ENCODE measurements around the gene BIRC6. TPM values are rescaled to one million over a fixed set of nuclear protein-coding genes. Genes with fewer than 3 reads are reported as not detected.
A peak's percentile ranks its signal among the peaks of the same experiment; 100 is the strongest.
"Not testable (repeated sequence)": the region's sequence is repeated elsewhere in the genome, so short reads cannot be mapped to it uniquely, and the experiment has no call there.

The BIRC6 gene
- polyA plus RNA-seq, 6 donors from 2014 or later: 16.3 to 47.1 (median 35.8) TPM

DNA sequence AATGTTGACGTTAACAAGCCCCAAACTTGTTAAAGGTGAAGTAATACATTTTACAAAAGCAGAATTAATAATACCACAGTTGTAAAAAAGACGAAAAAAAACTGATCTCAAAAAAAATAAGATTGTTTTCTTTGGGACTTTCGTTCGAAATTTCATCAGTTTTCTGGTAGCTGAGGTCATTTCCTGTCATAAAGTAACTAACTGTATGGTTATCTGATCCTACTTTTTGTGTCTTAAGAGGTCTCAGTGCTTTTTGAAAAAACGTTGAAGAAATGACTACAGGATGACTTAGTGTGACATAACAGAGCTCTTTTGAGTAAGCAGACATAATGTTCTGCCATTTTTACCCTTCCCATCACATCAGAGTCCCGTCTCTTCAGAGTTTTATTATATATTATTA lies 79.3 kb downstream of the BIRC6 start:
- H3K27ac Mint-ChIP-seq: no peak overlapping the region

DNA sequence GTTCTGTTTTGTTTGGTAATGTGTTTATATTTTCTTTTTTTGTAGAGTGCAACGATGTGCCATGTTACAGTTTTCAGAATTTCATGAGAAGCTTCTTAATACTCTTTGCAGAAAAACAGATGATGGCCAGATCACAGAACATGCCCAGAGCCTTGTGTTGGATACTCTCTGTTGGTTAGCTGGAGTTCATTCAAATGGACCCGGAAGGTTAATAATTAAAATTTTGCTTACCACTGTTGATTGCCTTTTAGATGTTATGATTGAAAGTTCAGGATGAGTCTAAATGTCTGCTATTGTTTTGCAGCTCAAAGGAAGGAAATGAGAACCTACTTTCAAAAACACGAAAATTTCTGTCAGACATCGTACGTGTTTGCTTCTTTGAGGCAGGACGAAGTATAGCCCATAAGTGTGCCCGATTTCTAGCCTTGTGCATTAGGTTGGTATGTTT lies 85.2 kb downstream of the BIRC6 start:
- no peaks in the 10 kb centered on the region for H3K27me3 Mint-ChIP-seq
- no peak overlapping the region for H3K4me3 Mint-ChIP-seq
- peaks cover 25 to 31% of the 10 kb centered on the region in 2 donors for H3K36me3 Mint-ChIP-seq
- H3K27ac Mint-ChIP-seq: no peak overlapping the region
- DNase-seq (no peak), ATAC-seq (ENCODE audit: low read depth in 2 of 2) (no peak)
- peaks cover 0 to 4% (median 0%) of the 10 kb centered on the region in 3 donors for H3K4me1 Mint-ChIP-seq
- no peaks in the 10 kb centered on the region for H3K9me3 Mint-ChIP-seq

More for the DNA sequence above, 79.3 kb downstream of the BIRC6 start:
- Mint-ChIP-seq H3K4me1 (peaks cover 3 to 8% (median 4%) of the 10 kb centered on the region in 3 donors), H3K4me3 (no peak overlapping the region), H3K27me3 (no peaks in the 10 kb centered on the region), H3K9me3 (no peaks in the 10 kb centered on the region), H3K36me3 (peaks cover 29 to 32% of the 10 kb centered on the region in 2 donors)
- DNase-seq (no peak), ATAC-seq (ENCODE audit: low read depth in 2 of 2) (no peak)

DNA sequence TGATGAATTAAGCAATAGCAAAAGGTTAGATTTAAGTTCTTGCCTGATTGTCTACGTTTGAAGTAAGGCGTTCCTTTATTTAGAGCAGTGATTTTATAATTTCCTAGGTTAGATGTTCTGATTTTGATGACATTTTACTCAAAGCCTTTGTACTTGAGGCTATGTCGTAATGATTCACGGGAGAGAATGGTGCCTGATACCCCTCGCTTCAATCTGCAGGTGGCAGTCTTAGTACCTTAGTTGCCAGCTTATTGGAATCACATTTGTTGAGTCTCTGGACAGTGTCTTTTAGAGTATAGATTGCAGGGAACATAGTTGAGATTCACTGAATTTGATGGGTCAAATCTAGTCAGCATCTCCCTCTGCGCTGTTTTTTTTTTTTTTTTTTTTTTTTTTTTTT lies 89.5 kb downstream of the BIRC6 start:
- Mint-ChIP-seq H3K4me3 (no peak overlapping the region), H3K27me3 (no peaks in the 10 kb centered on the region), H3K4me1 (peaks cover 0 to 3% (median 0%) of the 10 kb centered on the region in 3 donors), H3K27ac (peak overlapping the region in 1 of 6 donors; percentile 80), H3K36me3 (peaks cover 28 to 30% of the 10 kb centered on the region in 2 donors), H3K9me3 (no peaks in the 10 kb centered on the region)
- no peak for ATAC-seq (ENCODE audit: low read depth in 2 of 2)
- no peak for DNase-seq

DNA sequence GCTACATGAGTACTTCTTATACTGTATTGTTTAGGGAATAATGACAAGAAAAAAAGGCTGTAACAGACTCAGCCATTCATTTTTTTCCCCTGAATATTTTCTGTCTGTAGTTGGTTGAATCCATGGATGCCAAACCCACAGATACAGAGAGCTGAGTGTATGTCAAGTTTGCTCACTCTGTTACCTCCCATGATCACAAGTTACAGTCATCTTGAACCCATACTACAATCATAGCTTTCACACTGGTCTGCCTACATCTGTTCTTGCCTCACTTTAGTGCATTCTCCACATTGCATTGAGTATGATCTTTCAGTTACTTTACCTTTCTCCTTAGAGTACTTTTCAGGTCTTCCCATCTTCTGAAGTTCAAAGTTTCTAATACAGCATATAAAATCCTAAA lies 94.0 kb downstream of the BIRC6 start:
- no peaks in the 10 kb centered on the region for H3K9me3 Mint-ChIP-seq
- peaks cover 0 to 6% (median 0%) of the 10 kb centered on the region in 3 donors for H3K4me1 Mint-ChIP-seq
- no peaks in the 10 kb centered on the region for H3K27me3 Mint-ChIP-seq
- ATAC-seq (ENCODE audit: low read depth in 2 of 2) (no peak), DNase-seq (no peak)
- peak overlapping the region in 3 of 6 donors; percentile 26 to 67 (median 30) for H3K27ac Mint-ChIP-seq
- no peak overlapping the region for H3K4me3 Mint-ChIP-seq
- peaks cover 11 to 21% of the 10 kb centered on the region in 2 donors for H3K36me3 Mint-ChIP-seq

DNA sequence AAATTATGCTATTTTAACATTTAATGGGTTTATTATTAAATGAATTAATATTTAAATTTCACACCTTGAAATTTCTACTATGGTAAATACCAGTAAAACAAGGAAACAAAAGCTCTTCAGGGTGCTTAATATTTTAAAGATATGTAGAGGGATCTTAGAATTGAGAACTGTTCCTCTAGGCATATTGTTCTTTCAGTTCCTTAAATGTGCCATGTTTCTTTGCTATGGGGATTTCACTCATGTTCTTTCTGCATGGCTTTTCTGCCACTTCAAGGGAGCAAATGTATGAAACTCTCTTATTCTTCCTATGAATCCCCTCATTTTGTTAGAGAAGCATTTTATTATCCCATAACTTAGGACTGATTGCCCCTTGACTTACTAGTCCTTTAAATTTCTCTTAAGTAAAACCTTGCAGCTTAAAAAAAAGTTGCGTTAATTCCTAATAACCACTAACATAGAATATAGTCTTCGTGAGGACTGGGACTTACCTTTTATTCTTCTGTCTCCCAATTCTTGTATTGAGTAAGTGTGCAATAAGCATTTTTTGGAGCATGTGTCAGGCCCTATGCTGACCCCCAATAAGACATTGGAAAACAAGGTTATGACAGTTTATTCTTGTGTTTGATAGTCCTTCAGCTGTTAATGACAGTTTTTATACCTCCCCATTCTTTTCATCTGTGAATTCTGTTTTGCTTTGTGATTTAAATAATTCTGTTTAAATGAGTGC lies 95.7 kb downstream of the BIRC6 start:
- H3K9me3 Mint-ChIP-seq: no peaks in the 10 kb centered on the region
- peaks cover 0 to 6% (median 5%) of the 10 kb centered on the region in 3 donors for H3K4me1 Mint-ChIP-seq
- DNase-seq (no peak), ATAC-seq (ENCODE audit: low read depth in 2 of 2) (peak; percentile 48 to 58)
- H3K27me3 Mint-ChIP-seq: no peaks in the 10 kb centered on the region
- H3K4me3 Mint-ChIP-seq: no peak overlapping the region
- peaks cover 11 to 21% of the 10 kb centered on the region in 2 donors for H3K36me3 Mint-ChIP-seq
- H3K27ac Mint-ChIP-seq: peak overlapping the region in 1 of 6 donors; percentile 79

DNA sequence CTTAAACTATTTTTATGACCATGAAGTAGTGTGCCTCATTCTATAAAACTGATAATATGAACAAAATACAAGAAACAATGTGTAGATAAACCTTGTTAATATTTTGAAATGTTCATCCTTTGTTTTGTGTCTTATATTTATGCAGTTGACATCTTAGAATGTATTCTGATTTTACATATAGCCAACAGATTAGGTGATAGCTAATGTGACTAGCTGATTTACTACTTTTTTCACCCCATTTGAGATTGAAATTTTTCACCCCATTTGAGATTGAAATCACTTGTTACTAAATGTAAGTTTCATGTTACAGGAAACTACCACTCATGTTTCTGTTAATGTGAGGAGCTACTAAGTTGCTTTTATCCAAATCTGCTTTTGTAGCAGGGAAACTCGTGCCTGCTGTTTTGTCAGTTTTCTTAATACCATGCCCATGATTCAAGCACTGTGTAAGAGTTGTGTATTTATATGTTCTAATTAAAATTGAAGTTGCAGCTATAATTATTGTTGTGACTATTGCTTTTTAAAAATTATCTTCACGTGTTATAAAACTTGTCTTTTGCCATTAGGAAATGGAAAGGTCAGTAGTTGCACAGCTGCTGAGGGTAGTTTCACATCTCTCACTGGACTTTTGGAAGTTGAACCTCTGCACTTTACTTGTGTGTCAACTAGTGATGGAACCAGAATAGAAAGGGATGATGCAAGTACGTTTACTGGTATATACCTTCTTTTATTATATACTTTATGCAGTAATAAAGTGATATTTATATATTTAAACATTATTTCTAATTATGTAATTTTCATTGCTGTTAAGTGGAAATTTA lies 96.6 kb downstream of the BIRC6 start:
- Mint-ChIP-seq H3K36me3 (peaks cover 11 to 21% of the 10 kb centered on the region in 2 donors), H3K27ac (peak overlapping the region in 1 of 6 donors; percentile 79)

DNA sequence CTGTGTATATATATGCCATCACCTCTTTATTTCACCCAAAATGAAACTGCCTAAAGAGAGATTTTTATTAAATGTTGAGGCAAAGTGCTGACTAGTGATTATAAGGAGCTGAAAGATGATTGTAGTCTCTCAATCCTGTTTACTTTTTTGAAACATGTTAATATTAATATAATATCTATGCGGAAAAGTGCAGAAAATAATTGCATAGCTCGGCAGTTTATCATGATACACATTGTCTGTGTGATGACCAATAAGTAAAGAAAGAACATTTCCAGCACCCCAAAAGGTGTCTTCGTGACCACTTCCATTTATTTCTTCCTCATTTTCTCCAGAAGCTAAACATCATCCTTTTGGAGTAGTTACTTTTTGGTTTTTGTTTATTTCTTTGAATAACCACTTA lies 99.0 kb downstream of the BIRC6 start:
- peak overlapping the region in 3 of 6 donors; percentile 43 to 76 (median 71) for H3K27ac Mint-ChIP-seq
- no peaks in the 10 kb centered on the region for H3K27me3 Mint-ChIP-seq
- H3K36me3 Mint-ChIP-seq: peaks cover 6 to 20% of the 10 kb centered on the region in 2 donors
- ATAC-seq (ENCODE audit: low read depth in 2 of 2) (no peak), DNase-seq (no peak)
- H3K9me3 Mint-ChIP-seq: no peaks in the 10 kb centered on the region
- H3K4me1 Mint-ChIP-seq: peaks cover 0 to 6% (median 5%) of the 10 kb centered on the region in 3 donors
- no peak overlapping the region for H3K4me3 Mint-ChIP-seq

More for the DNA sequence above, 96.6 kb downstream of the BIRC6 start:
- DNase-seq (no peak), ATAC-seq (ENCODE audit: low read depth in 2 of 2) (no peak)
- no peak overlapping the region for H3K4me3 Mint-ChIP-seq
- peaks cover 0 to 6% (median 5%) of the 10 kb centered on the region in 3 donors for H3K4me1 Mint-ChIP-seq
- H3K9me3 Mint-ChIP-seq: no peaks in the 10 kb centered on the region
- no peaks in the 10 kb centered on the region for H3K27me3 Mint-ChIP-seq

DNA sequence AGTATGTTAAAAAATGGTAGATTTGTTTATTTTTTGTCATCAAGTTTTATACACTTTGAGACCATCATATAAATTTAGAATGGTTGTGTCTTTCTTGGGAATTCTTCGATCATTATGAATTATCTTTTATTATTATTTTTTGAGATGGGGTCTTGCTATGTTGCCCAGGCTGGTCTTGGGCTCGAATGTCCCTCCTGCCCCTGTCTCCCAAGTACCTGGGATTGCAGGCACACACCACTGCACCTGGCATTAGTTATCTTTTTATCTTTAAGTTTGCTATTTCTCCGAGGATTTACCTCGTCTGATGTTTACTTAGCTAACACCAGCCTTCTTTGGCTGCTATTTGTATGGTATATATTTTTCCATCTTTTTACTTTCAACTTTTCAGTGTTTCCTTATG lies 100.0 kb downstream of the BIRC6 start:
- H3K36me3 Mint-ChIP-seq: peaks cover 0 to 16% of the 10 kb centered on the region in 2 donors
- ATAC-seq (ENCODE audit: low read depth in 2 of 2) (no peak), DNase-seq (no peak)
- H3K9me3 Mint-ChIP-seq: no peaks in the 10 kb centered on the region
- no peak overlapping the region for H3K27ac Mint-ChIP-seq
- no peak overlapping the region for H3K4me3 Mint-ChIP-seq
- H3K27me3 Mint-ChIP-seq: no peaks in the 10 kb centered on the region
- peaks cover 3 to 5% (median 4%) of the 10 kb centered on the region in 3 donors for H3K4me1 Mint-ChIP-seq

DNA sequence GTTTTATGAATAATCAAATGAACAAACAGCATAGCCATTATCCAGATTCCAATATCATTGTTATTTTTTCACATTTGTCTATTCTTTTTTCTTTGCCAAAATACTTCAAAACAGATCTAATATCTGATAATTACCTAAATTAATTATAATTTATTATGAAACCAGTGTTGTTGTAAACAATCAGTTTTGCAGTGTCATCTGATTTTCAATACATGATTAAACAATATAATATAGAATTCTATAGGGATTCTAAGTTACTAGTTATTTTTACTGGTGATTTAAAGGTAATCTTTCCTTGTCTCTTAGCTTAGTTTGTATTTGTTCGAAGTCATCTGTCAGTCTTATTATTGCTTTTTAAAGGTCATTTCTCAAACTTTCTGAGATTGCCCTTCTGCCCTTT lies 101.0 kb downstream of the BIRC6 start:
- Mint-ChIP-seq H3K4me1 (peaks cover 0 to 5% (median 4%) of the 10 kb centered on the region in 3 donors), H3K9me3 (no peaks in the 10 kb centered on the region), H3K36me3 (peaks cover 0 to 16% of the 10 kb centered on the region in 2 donors), H3K27me3 (no peaks in the 10 kb centered on the region), H3K4me3 (no peak overlapping the region), H3K27ac (peak overlapping the region in 1 of 6 donors; percentile 77)
- no peak for ATAC-seq (ENCODE audit: low read depth in 2 of 2)
- no peak for DNase-seq

DNA sequence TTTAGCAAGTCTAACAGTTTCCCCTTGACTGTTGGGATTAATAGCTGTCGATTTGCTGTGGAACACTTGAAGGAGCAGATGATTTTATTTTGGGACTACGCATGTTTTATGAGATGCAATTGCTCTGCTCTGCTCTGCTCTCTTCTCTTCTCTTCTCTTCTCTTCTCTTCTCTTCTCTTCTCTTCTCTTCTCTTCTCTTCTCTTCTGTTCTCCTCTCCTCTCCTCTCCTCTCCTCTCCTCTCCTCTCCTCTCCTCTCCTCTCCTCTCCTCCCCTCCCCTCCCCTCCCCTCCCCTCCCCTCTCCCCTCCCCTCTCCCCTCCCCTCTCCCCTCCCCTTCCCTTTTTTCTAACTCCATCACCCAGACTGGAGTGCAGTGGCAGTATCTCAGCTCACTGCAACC lies 104.0 kb downstream of the BIRC6 start:
- not testable (repeated sequence) for H3K4me3 Mint-ChIP-seq; H3K27me3 Mint-ChIP-seq; ATAC-seq (ENCODE audit: low read depth in 2 of 2); H3K4me1 Mint-ChIP-seq; DNase-seq; H3K9me3 Mint-ChIP-seq; H3K27ac Mint-ChIP-seq
- H3K36me3 Mint-ChIP-seq: peaks cover 16 to 31% of the 10 kb centered on the region in 2 donors

DNA sequence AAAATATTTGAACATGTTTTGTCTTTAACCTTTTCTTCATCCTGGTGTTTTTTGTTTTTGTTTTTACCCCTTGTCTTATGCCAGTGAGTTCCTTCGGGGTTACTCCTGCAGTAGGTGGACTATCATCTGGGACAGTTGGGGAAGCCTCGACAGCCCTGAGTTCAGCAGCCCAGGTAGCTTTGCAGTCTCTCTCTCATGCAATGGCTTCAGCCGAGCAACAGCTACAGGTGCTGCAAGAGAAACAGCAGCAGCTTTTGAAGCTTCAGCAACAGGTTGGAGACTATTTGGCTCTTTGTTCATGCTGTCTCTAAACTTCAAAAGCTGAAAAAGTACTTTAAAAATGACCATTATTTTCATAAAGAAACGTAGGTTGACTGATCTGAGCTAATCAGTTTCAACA lies 106.3 kb downstream of the BIRC6 start:
- no peak for DNase-seq
- Mint-ChIP-seq H3K27ac (no peak overlapping the region), H3K9me3 (no peaks in the 10 kb centered on the region), H3K27me3 (no peaks in the 10 kb centered on the region), H3K4me3 (no peak overlapping the region), H3K4me1 (peaks cover 0 to 4% (median 0%) of the 10 kb centered on the region in 3 donors), H3K36me3 (peaks cover 16 to 28% of the 10 kb centered on the region in 2 donors)
- no peak for ATAC-seq (ENCODE audit: low read depth in 2 of 2)

DNA sequence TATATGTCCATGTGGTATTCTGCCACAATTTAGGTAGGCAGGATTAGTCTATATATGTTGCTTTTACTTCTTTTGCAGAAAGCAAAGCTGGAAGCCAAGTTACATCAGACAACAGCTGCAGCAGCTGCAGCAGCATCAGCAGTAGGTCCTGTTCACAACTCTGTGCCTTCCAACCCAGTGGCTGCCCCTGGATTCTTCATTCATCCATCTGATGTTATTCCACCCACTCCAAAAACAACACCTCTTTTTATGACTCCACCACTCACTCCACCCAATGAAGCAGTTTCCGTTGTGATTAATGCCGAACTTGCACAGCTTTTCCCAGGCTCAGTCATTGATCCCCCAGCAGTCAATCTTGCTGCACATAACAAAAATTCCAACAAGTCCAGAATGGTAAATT lies 107.6 kb downstream of the BIRC6 start:
- H3K27ac Mint-ChIP-seq: peak overlapping the region in 1 of 6 donors; percentile 9

DNA sequence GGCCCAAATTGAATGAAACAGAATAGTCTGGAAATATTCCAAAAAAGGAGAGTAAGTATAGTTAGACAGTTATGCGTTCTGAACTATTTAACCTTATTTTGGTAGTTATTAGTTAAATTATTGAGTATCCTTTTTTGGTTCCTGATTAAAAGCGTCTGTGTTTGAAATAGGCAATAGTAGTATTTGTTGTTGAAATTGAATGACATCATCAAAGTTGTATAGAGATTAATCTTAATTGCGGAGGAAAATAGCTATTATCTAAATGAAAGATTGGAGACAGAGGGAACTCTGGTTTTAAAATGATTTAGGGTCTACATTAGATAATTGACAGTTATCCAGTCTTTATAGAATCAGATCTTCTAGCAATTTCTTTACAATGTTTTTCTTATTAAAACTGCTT lies 115.8 kb downstream of the BIRC6 start:
- no peaks in the 10 kb centered on the region for H3K9me3 Mint-ChIP-seq
- peaks cover 18 to 37% of the 10 kb centered on the region in 2 donors for H3K36me3 Mint-ChIP-seq

More for the DNA sequence above, 107.6 kb downstream of the BIRC6 start:
- H3K27me3 Mint-ChIP-seq: no peaks in the 10 kb centered on the region
- H3K4me3 Mint-ChIP-seq: no peak overlapping the region
- DNase-seq (no peak), ATAC-seq (ENCODE audit: low read depth in 2 of 2) (no peak)
- no peaks in the 10 kb centered on the region for H3K9me3 Mint-ChIP-seq
- H3K36me3 Mint-ChIP-seq: peaks cover 25 to 35% of the 10 kb centered on the region in 2 donors
- H3K4me1 Mint-ChIP-seq: peaks cover 0 to 4% (median 0%) of the 10 kb centered on the region in 3 donors

More for the DNA sequence above, 115.8 kb downstream of the BIRC6 start:
- Mint-ChIP-seq H3K4me1 (no peaks in the 10 kb centered on the region), H3K27me3 (no peaks in the 10 kb centered on the region), H3K27ac (peak overlapping the region in 2 of 6 donors; percentile 2 to 37), H3K4me3 (no peak overlapping the region)
- no peak for ATAC-seq (ENCODE audit: low read depth in 2 of 2)
- no peak for DNase-seq

All from naive B cell (primary cell).